ENCODE measurements around the gene RXFP1.

DNA sequence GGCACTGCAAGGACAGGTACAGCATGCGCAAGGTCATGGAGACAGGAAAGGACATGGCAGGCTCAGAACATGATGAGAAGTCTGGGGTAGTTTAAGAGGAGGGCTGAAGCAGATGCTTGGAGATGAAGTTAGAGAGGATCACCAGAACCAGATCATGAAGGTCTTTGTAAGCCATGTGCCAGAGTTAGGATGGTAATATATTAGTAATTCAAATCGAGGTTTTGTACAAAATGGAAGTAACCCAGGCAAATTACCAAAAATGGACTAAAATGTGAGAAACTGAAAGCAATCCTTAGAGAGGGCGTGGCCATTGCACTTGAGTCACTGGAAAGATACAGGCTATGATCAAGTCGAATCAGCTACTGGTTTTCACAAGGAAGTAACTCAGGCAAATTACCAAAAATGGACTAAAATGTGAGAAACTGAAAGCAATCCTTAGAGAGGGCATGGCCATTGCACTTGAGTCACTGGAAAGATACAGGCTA lies 13.5 kb downstream of the RXFP1 start:
- TF ChIP-seq, protein P1, sequence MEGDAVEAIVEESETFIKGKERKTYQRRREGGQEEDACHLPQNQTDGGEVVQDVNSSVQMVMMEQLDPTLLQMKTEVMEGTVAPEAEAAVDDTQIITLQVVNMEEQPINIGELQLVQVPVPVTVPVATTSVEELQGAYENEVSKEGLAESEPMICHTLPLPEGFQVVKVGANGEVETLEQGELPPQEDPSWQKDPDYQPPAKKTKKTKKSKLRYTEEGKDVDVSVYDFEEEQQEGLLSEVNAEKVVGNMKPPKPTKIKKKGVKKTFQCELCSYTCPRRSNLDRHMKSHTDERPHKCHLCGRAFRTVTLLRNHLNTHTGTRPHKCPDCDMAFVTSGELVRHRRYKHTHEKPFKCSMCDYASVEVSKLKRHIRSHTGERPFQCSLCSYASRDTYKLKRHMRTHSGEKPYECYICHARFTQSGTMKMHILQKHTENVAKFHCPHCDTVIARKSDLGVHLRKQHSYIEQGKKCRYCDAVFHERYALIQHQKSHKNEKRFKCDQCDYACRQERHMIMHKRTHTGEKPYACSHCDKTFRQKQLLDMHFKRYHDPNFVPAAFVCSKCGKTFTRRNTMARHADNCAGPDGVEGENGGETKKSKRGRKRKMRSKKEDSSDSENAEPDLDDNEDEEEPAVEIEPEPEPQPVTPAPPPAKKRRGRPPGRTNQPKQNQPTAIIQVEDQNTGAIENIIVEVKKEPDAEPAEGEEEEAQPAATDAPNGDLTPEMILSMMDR (IDR thresholded peaks at IDR 0.05; ENCODE audit: low read depth, low read length): no peak
- TF ChIP-seq, protein P2, sequence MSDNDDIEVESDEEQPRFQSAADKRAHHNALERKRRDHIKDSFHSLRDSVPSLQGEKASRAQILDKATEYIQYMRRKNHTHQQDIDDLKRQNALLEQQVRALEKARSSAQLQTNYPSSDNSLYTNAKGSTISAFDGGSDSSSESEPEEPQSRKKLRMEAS (IDR thresholded peaks at IDR 0.05; ENCODE audit: low read depth, low read length): no peak
- no peak for TF ChIP-seq POLR2A (IDR thresholded peaks at IDR 0.05; ENCODE audit: extremely low read depth, insufficient read length)

Measured in NB4 (cell line).